Endothelial cell of umbilical vein (primary cell): Measurements from ENCODE around the gene ANKIB1. TPM values are rescaled to one million over a fixed set of nuclear protein-coding genes. Genes with fewer than 3 reads are reported as not detected.

Source experiments
- BruUV-seq: library from RNA; stranded (reverse); fragments of 400-500 nt; replicated peaks from 2 replicates; lab custom pipeline; 2021; lab: Mats Ljungman, UMichigan
- CTCF ChIA-PET: fragments of 300-600, 350-600 bp; sonication (Branson Sonifier 250); formaldehyde crosslinking; loops from one replicate; lab custom pipeline; 2021; ENCODE audit warnings: antibody characterized with exemption, inconsistent platforms; lab: Charles Lee
- POLR2A ChIA-PET: fragments of 300-600, 350-600 bp; sonication (Branson Sonifier 250); formaldehyde crosslinking; loops from one replicate; lab custom pipeline; 2021; ENCODE audit warnings: antibody characterized with exemption, inconsistent platforms; lab: Charles Lee
- DNase-seq: peaks from one replicate; pipeline ENCODE4 v3.0.0-alpha.2; 2011; ENCODE audit warnings: low read depth, low spot score
- FAIRE-seq: peaks from 2 replicates; lab custom pipeline; 2011; peaks lifted over from hg19 to GRCh38; lab: Jason Lieb, UNC
- H2AFZ ChIP-seq: 2 replicates; pipeline ENCODE4 v1.6.0; 2012; ENCODE audit warnings: low read depth, low read length, control low read depth, inconsistent platforms
- H3K27ac ChIP-seq: 2 replicates; pipeline ENCODE4 v1.5.1; 2011; ENCODE audit warnings: low read depth, mild to moderate bottlenecking, control low read depth, low read length, moderate library complexity; ENCODE audit not compliant: insufficient read depth
- H3K27me3 ChIP-seq, 2 experiments: 2 replicates each; pipeline versions ENCODE4 v1.6.0 to v1.6.1; 2011; ENCODE audit warnings: low read length in 2 of 2, mixed read lengths in 1 of 2; ENCODE audit not compliant: control insufficient read depth in 2 of 2, insufficient read depth in 2 of 2
- H3K36me3 ChIP-seq, 2 experiments: 2 replicates in 1 of 2; 3 replicates in 1 of 2; pipeline ENCODE4 v1.5.1; 2011; ENCODE audit warnings: low read length in 2 of 2, mild to moderate bottlenecking in 1 of 2, moderate library complexity in 1 of 2; ENCODE audit not compliant: control insufficient read depth in 2 of 2, insufficient read depth in 2 of 2; ENCODE audit errors: extremely low read depth in 1 of 2
- H3K4me1 ChIP-seq: 3 replicates; pipeline ENCODE4 v1.5.1; 2011; ENCODE audit warnings: mild to moderate bottlenecking, low read length; ENCODE audit not compliant: control insufficient read depth, insufficient read depth; ENCODE audit errors: extremely low read depth
- H3K4me2 ChIP-seq: 2 replicates; pipeline ENCODE4 v1.6.1; 2011; ENCODE audit warnings: low read length, control low read depth, mixed read lengths; ENCODE audit not compliant: insufficient read depth
- H3K4me3 ChIP-seq, 3 experiments: fragments of 200-600 bp in 1 of 3; sonication (generic), shearing (Covaris generic) in 1 of 3; replicated peaks in 1 of 3; 2 replicates each; pipeline ENCODE4 v1.5.1; 2011 to 2016; ENCODE audit warnings: control low read depth in 3 of 3, low read length in 3 of 3, mild to moderate bottlenecking in 2 of 3, inconsistent platforms in 1 of 3, low read depth in 1 of 3, moderate library complexity in 1 of 3; ENCODE audit not compliant: insufficient read depth in 1 of 3
- H3K79me2 ChIP-seq: 2 replicates; pipeline ENCODE4 v1.6.0; 2012; ENCODE audit warnings: low read length, inconsistent platforms; ENCODE audit not compliant: control insufficient read depth, insufficient read depth
- H3K9ac ChIP-seq: replicated peaks from 2 replicates; pipeline ENCODE3; 2011; ENCODE audit warnings: low read length, control low read depth; ENCODE audit not compliant: insufficient read depth; ENCODE audit errors: extremely low read depth
- H3K9me1 ChIP-seq: replicated peaks from 3 replicates; pipeline ENCODE4 v1.6.0; 2011; ENCODE audit warnings: mild to moderate bottlenecking, low read length; ENCODE audit not compliant: control insufficient read depth, insufficient read depth; ENCODE audit errors: extremely low read depth
- H3K9me3 ChIP-seq: replicated peaks from 2 replicates; pipeline ENCODE4 v1.5.1; 2012; ENCODE audit warnings: low read length, inconsistent platforms; ENCODE audit not compliant: control insufficient read depth, insufficient read depth
- H4K20me1 ChIP-seq: replicated peaks from 2 replicates; pipeline ENCODE3; 2011; ENCODE audit warnings: mild to moderate bottlenecking, low read length; ENCODE audit not compliant: control insufficient read depth, insufficient read depth; ENCODE audit errors: extremely low read depth
- EZH2 ChIP-seq: IDR thresholded peaks from 2 replicates; pipeline ENCODE4 v1.6.1; 2012; ENCODE audit warnings: borderline replicate concordance, low read depth, mild to moderate bottlenecking, moderate library complexity, low read length, inconsistent platforms; ENCODE audit not compliant: severe bottlenecking
- FOS ChIP-seq: IDR thresholded peaks from 2 replicates; pipeline ENCODE4 v1.6.1; 2011; ENCODE audit warnings: mild to moderate bottlenecking, low read length, moderate library complexity, borderline replicate concordance; ENCODE audit not compliant: insufficient read depth
- GATA2 ChIP-seq: IDR thresholded peaks from 2 replicates; pipeline ENCODE4 v1.7.0; 2011; ENCODE audit warnings: low read depth, mild to moderate bottlenecking, moderate library complexity, mixed read lengths, low read length; ENCODE audit not compliant: insufficient read length, insufficient read depth
- JUN ChIP-seq: IDR thresholded peaks from 2 replicates; pipeline ENCODE4 v1.6.1; 2011; ENCODE audit warnings: borderline replicate concordance, low read depth; ENCODE audit not compliant: insufficient read length, insufficient read depth
- MYC ChIP-seq: IDR thresholded peaks from one replicate; pipeline ENCODE4 v1.6.1; 2011; ENCODE audit warnings: mild to moderate bottlenecking, low read depth, low read length
- POLR2A ChIP-seq: IDR thresholded peaks from 2 replicates; pipeline ENCODE4 v1.6.1; 2012; ENCODE audit warnings: low read depth, mild to moderate bottlenecking, control low read depth, low read length
- POLR2AphosphoS5 ChIP-seq: IDR thresholded peaks from 2 replicates; pipeline ENCODE4 v1.6.1; 2012; ENCODE audit warnings: low read depth, mild to moderate bottlenecking, control low read depth, low read length, moderate library complexity; ENCODE audit not compliant: insufficient read depth
- dilution Hi-C: fragments of 300-500 bp; cut with MboI; formaldehyde crosslinking; loops from one replicate; pipeline ENCODE4 v1.15.0; 2019; ENCODE audit warnings: low sequenced_read_pairs; ENCODE audit not compliant: extremely low pct_ligation_motif_present
- intact Hi-C: fragments of 100-400 bp; cut with micrococcal nuclease; formaldehyde crosslinking; loops from one replicate; pipeline ENCODE4 v1.10.0; 2022
- polyA plus RNA-seq, 4 experiments: library from polyadenylated mRNA; depleted of rRNA in 3 of 4; stranded (reverse) in 3 of 4; unstranded in 1 of 4; fragments of >200 nt; gene quantifications; 2 replicates each; pipeline versions ENCODE4 v1.2.1 to v1.2.3, GENCODE V29; 2011 to 2012; ENCODE audit warnings: missing spikeins in 1 of 4
- total RNA-seq: library from RNA; stranded (reverse); gene quantifications from 2 replicates; pipeline ENCODE4 v1.2.3, GENCODE V29; 2021
- TF ChIP-seq, protein P1 (sequence below), 2 donors: IDR thresholded peaks; 1 replicate in 1 of 2; 2 replicates in 1 of 2; pipeline ENCODE4 v1.5.1; 2011; ENCODE audit warnings: low read length in 2 of 2, mild to moderate bottlenecking in 2 of 2, moderate library complexity in 2 of 2, control low read depth in 1 of 2, inconsistent platforms in 1 of 2, low read depth in 1 of 2; ENCODE audit not compliant: insufficient read depth in 1 of 2; ENCODE audit errors: extremely low read depth in 1 of 2
- TF ChIP-seq, protein P2 (sequence below): IDR thresholded peaks from 2 replicates; pipeline ENCODE4 v1.6.1; 2011; ENCODE audit not compliant: insufficient read depth, insufficient read length

ANKIB1 gene
- total and polyA plus RNA-seq, 2 donors (not counting 3 experiments of a cell fraction or from before 2014, with no cell fraction given): 16.9 to 56.5 TPM

DNA sequence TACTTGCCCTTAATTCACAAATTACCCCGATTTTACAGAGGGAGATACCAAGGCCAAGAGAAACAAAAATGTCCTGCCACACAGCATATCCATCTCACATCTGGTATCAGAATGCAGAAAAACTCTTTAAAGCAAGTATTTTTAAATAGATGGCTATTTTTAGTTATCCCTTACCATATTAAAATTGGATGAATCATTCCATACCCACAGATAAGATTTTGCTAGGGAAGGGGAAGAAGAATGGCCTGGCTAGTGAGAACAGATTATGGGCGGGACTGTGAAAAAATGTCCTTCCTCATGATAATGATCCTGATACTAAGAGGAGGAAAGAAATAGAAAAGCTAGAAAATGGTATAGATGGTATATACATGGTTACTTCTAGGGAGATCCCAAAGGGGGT, 121.0 kb downstream of the ANKIB1 start:
- ChIA-PET POLR2A (no interaction called here), CTCF (no interaction called here)
- Histone ChIP-seq H3K27ac (no peak overlapping the region), H3K9ac (no peak overlapping the region), H3K27me3 (no peaks in the 10 kb centered on the region), H3K36me3 (peaks cover 0 to 3% of the 10 kb centered on the region in 2 experiments), H3K4me3 (no peak overlapping the region), H2AFZ (no peak overlapping the region), H3K9me1 (no peaks in the 10 kb centered on the region), H3K9me3 (no peaks in the 10 kb centered on the region), H3K4me2 (no peak overlapping the region), H3K4me1 (no peaks in the 10 kb centered on the region), H4K20me1 (no peaks in the 10 kb centered on the region), H3K79me2 (no peaks in the 10 kb centered on the region)
- FAIRE-seq (no peak), DNase-seq (no peak)
- TF ChIP-seq, protein P1, sequence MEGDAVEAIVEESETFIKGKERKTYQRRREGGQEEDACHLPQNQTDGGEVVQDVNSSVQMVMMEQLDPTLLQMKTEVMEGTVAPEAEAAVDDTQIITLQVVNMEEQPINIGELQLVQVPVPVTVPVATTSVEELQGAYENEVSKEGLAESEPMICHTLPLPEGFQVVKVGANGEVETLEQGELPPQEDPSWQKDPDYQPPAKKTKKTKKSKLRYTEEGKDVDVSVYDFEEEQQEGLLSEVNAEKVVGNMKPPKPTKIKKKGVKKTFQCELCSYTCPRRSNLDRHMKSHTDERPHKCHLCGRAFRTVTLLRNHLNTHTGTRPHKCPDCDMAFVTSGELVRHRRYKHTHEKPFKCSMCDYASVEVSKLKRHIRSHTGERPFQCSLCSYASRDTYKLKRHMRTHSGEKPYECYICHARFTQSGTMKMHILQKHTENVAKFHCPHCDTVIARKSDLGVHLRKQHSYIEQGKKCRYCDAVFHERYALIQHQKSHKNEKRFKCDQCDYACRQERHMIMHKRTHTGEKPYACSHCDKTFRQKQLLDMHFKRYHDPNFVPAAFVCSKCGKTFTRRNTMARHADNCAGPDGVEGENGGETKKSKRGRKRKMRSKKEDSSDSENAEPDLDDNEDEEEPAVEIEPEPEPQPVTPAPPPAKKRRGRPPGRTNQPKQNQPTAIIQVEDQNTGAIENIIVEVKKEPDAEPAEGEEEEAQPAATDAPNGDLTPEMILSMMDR (IDR thresholded peaks at IDR 0.05; ENCODE audit: extremely low read depth in 1 of 2, insufficient read depth in 1 of 2, low read depth in 1 of 2, low read length in 2 of 2): no peak
- TF ChIP-seq JUN (no peak), FOS (no peak), EZH2 (no peak), POLR2A (no peak), GATA2 (no peak), POLR2AphosphoS5 (no peak), MYC (no peak)
- TF ChIP-seq, protein P2, sequence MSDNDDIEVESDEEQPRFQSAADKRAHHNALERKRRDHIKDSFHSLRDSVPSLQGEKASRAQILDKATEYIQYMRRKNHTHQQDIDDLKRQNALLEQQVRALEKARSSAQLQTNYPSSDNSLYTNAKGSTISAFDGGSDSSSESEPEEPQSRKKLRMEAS: no peak
- dilution Hi-C loops (no loop called here), intact Hi-C loops (no loop called here)
- BruUV-seq: no TSS peak
